ENCODE results near the gene MPHOSPH10.

GRCh38 chr2:71154798-71155197, 24.4 kb downstream of the MPHOSPH10 start:
- TF ChIP-seq CTCF (IDR thresholded peaks at IDR 0.05), result no peak
- no peak for TF ChIP-seq POLR2AphosphoS5 (IDR thresholded peaks at IDR 0.05)
- no peak for TF ChIP-seq POLR2A (IDR thresholded peaks at IDR 0.05; ENCODE audit: low read depth)
- TF ChIP-seq EP300 (IDR thresholded peaks at IDR 0.05), result no peak

Data from esophagus muscularis mucosa (tissue), 4 donors.